SK-N-MC (cell line): Measurements from ENCODE around the gene PISD.

Experiments used
- EZH2 ChIP-seq: fragments of 200-600 bp; sonication (generic); IDR thresholded peaks from one replicate; pipeline ENCODE4 v1.6.1; 2017; ENCODE audit warnings: antibody characterized with exemption
- POLR2AphosphoS5 ChIP-seq: IDR thresholded peaks from 2 replicates; pipeline ENCODE4 v1.6.1; 2012; ENCODE audit warnings: mild to moderate bottlenecking, low read depth, low read length, borderline replicate concordance

DNA sequence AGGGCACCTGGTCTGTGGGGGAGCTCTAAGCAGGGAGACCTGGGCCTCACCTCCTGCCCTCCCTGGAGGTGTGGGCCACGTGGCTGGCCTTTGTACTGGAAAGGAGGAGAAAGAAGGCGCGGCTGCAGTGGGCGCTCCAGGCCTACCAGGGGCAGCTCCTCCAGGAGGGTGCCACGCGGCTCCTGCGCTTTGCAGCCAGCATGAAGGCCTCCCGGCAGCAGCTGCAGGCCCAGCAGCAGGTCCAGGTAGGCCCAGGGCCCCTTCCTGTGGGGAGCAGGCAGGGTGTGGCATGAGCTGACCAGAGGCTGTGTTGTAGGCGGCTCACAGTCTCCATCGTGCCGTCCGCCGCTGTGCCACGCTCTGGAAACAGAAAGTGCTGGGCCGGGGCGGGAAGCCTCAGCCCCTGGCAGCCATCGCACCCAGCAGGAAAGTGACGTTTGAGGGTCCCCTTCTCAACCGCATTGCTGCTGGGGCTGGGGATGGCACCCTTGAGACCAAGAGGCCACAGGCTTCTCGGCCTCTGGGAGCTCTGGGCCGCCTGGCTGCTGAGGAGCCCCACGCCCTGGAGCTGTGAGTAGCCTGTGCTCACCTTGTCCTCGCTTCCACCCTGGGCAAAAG is 48.6 kb downstream of the PISD start:
- TF ChIP-seq EZH2, result no peak
- TF ChIP-seq POLR2AphosphoS5, result no peak
